WTC11 (cell line): ENCODE measurements around the gene MRPL55.

Experiments
- ESRRA ChIP-seq: sonication (generic); formaldehyde crosslinking; IDR thresholded peaks from 2 replicates; pipeline ENCODE4 v1.8.1; 2022; ENCODE audit warnings: mild to moderate bottlenecking, missing genetic modification reagents, borderline replicate concordance
- FOXJ3 ChIP-seq: sonication (generic); formaldehyde crosslinking; IDR thresholded peaks from 2 replicates; pipeline ENCODE4 v1.9.0; 2021; ENCODE audit warnings: missing genetic modification reagents, mild to moderate bottlenecking, borderline replicate concordance
- FOXK1 ChIP-seq: sonication (generic); formaldehyde crosslinking; IDR thresholded peaks from 2 replicates; pipeline ENCODE4 v1.8.0; 2022; ENCODE audit warnings: mild to moderate bottlenecking, moderate library complexity, missing genetic modification reagents
- GTF2I ChIP-seq: fragments of 250-450 bp; sonication (Bioruptor Pico); conservative IDR thresholded peaks from 2 replicates; pipeline ENCODE4 v1.4.0; 2021; ENCODE audit warnings: mild to moderate bottlenecking
- KAT7 ChIP-seq: sonication (generic); formaldehyde crosslinking; IDR thresholded peaks from 2 replicates; pipeline ENCODE4 v1.8.1; 2023; ENCODE audit warnings: missing genetic modification reagents, mild to moderate bottlenecking, borderline replicate concordance
- PRRX2 ChIP-seq: fragments of 250-450 bp; sonication (Bioruptor Pico); IDR thresholded peaks from 2 replicates; pipeline ENCODE4 v1.8.0; 2021; ENCODE audit warnings: mild to moderate bottlenecking
- SMAD3 ChIP-seq: sonication (generic); formaldehyde crosslinking; IDR thresholded peaks from 2 replicates; pipeline ENCODE4 v1.8.0; 2022; ENCODE audit warnings: missing genetic modification reagents, mild to moderate bottlenecking, borderline replicate concordance
- ZNF263 ChIP-seq: sonication (generic); formaldehyde crosslinking; IDR thresholded peaks from 2 replicates; pipeline ENCODE4 v1.8.1; 2022; ENCODE audit warnings: low read depth, mild to moderate bottlenecking, moderate library complexity, missing genetic modification reagents
- ZNF396 ChIP-seq: fragments of 250-450 bp; sonication (Bioruptor Pico); IDR thresholded peaks from 2 replicates; pipeline ENCODE4 v1.8.0; 2021; ENCODE audit warnings: mild to moderate bottlenecking, moderate library complexity, borderline replicate concordance
- TF ChIP-seq, protein P1 (sequence below): fragments of 200-600 bp; IDR thresholded peaks from 2 replicates; pipeline ENCODE4 v1.8.0; 2022; ENCODE audit warnings: antibody characterized with exemption
- TF ChIP-seq, protein P2 (sequence below): sonication (generic); formaldehyde crosslinking; IDR thresholded peaks from 2 replicates; pipeline ENCODE4 v1.8.0; 2022; ENCODE audit warnings: mild to moderate bottlenecking, missing genetic modification reagents
- TF ChIP-seq, protein P3 (sequence below): sonication (generic); formaldehyde crosslinking; conservative IDR thresholded peaks from 2 replicates; pipeline ENCODE4 v1.8.1; 2023; ENCODE audit warnings: mild to moderate bottlenecking, low read depth, missing genetic modification reagents, moderate library complexity
- TF ChIP-seq, protein P4 (sequence below): sonication (generic); formaldehyde crosslinking; IDR thresholded peaks from 2 replicates; pipeline ENCODE4 v1.8.1; 2022; ENCODE audit warnings: mild to moderate bottlenecking, missing genetic modification reagents, moderate library complexity, borderline replicate concordance
- TF ChIP-seq, protein P5 (sequence below): sonication (generic); formaldehyde crosslinking; IDR thresholded peaks from 2 replicates; pipeline ENCODE4 v1.8.1; 2023; ENCODE audit warnings: mild to moderate bottlenecking, missing genetic modification reagents, moderate library complexity

DNA sequence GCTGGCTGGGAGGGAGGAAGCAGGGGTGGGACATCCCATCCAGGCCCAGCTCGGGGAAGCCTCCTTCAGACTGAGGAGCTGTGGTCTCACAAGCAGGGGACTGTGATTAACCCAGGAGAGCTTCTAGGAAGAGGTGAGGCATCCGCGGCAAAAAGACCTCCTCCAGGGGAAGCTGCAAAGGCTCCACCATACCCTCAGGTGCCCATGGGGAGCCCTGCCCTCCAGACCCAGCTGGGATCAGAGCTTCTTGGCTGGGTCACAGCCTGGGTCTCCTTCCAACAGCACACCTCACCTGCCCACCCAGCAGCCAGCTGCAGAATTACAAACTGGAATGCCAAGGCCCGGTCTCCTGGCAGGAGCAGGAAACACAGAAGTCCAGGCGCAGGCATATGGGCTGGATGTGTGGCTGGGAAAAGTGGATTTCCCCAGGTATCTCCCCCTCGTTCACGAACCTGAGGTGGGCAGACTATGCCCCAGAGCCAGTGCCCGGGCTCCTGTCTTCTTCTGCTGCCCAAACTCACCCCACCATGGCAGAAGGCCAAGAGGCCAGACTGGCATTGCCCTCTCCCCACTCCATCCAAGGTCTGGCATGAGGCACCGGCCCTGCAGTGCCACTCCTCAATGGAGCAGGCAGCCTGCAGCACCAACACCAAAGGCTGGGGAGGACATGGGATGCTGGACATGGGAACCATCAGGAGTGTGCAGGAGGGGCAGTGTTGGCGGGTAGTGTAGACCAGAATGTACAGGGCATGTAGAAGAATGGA is 42.0 kb downstream of the MRPL55 start:
- TF ChIP-seq, protein P1, sequence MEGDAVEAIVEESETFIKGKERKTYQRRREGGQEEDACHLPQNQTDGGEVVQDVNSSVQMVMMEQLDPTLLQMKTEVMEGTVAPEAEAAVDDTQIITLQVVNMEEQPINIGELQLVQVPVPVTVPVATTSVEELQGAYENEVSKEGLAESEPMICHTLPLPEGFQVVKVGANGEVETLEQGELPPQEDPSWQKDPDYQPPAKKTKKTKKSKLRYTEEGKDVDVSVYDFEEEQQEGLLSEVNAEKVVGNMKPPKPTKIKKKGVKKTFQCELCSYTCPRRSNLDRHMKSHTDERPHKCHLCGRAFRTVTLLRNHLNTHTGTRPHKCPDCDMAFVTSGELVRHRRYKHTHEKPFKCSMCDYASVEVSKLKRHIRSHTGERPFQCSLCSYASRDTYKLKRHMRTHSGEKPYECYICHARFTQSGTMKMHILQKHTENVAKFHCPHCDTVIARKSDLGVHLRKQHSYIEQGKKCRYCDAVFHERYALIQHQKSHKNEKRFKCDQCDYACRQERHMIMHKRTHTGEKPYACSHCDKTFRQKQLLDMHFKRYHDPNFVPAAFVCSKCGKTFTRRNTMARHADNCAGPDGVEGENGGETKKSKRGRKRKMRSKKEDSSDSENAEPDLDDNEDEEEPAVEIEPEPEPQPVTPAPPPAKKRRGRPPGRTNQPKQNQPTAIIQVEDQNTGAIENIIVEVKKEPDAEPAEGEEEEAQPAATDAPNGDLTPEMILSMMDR = no peak
- no peak for TF ChIP-seq ZNF263 (CRISPR knock-in tag)
- no peak for TF ChIP-seq KAT7
- TF ChIP-seq, protein P2, sequence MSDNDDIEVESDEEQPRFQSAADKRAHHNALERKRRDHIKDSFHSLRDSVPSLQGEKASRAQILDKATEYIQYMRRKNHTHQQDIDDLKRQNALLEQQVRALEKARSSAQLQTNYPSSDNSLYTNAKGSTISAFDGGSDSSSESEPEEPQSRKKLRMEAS = no peak
- no peak for TF ChIP-seq ESRRA (CRISPR knock-in tag)
- TF ChIP-seq SMAD3 (CRISPR knock-in tag) = no peak
- no peak for TF ChIP-seq FOXJ3 (CRISPR knock-in tag)
- TF ChIP-seq PRRX2 (CRISPR knock-in tag) = no peak
- no peak for TF ChIP-seq GTF2I (CRISPR knock-in tag)
- TF ChIP-seq, protein P3, sequence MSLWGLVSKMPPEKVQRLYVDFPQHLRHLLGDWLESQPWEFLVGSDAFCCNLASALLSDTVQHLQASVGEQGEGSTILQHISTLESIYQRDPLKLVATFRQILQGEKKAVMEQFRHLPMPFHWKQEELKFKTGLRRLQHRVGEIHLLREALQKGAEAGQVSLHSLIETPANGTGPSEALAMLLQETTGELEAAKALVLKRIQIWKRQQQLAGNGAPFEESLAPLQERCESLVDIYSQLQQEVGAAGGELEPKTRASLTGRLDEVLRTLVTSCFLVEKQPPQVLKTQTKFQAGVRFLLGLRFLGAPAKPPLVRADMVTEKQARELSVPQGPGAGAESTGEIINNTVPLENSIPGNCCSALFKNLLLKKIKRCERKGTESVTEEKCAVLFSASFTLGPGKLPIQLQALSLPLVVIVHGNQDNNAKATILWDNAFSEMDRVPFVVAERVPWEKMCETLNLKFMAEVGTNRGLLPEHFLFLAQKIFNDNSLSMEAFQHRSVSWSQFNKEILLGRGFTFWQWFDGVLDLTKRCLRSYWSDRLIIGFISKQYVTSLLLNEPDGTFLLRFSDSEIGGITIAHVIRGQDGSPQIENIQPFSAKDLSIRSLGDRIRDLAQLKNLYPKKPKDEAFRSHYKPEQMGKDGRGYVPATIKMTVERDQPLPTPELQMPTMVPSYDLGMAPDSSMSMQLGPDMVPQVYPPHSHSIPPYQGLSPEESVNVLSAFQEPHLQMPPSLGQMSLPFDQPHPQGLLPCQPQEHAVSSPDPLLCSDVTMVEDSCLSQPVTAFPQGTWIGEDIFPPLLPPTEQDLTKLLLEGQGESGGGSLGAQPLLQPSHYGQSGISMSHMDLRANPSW (CRISPR knock-in tag) = no peak
- TF ChIP-seq, protein P4, sequence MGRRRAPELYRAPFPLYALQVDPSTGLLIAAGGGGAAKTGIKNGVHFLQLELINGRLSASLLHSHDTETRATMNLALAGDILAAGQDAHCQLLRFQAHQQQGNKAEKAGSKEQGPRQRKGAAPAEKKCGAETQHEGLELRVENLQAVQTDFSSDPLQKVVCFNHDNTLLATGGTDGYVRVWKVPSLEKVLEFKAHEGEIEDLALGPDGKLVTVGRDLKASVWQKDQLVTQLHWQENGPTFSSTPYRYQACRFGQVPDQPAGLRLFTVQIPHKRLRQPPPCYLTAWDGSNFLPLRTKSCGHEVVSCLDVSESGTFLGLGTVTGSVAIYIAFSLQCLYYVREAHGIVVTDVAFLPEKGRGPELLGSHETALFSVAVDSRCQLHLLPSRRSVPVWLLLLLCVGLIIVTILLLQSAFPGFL (CRISPR knock-in tag) = no peak
- TF ChIP-seq, protein P5, sequence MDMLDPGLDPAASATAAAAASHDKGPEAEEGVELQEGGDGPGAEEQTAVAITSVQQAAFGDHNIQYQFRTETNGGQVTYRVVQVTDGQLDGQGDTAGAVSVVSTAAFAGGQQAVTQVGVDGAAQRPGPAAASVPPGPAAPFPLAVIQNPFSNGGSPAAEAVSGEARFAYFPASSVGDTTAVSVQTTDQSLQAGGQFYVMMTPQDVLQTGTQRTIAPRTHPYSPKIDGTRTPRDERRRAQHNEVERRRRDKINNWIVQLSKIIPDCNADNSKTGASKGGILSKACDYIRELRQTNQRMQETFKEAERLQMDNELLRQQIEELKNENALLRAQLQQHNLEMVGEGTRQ (CRISPR knock-in tag) = no peak
- TF ChIP-seq ZNF396 = no peak
- TF ChIP-seq FOXK1 = no peak
